Measurements from ENCODE around the gene EBPL.

GRCh38 chr13:49636705-49637104 is 54.6 kb downstream of the EBPL start:
- TF ChIP-seq, protein P1, sequence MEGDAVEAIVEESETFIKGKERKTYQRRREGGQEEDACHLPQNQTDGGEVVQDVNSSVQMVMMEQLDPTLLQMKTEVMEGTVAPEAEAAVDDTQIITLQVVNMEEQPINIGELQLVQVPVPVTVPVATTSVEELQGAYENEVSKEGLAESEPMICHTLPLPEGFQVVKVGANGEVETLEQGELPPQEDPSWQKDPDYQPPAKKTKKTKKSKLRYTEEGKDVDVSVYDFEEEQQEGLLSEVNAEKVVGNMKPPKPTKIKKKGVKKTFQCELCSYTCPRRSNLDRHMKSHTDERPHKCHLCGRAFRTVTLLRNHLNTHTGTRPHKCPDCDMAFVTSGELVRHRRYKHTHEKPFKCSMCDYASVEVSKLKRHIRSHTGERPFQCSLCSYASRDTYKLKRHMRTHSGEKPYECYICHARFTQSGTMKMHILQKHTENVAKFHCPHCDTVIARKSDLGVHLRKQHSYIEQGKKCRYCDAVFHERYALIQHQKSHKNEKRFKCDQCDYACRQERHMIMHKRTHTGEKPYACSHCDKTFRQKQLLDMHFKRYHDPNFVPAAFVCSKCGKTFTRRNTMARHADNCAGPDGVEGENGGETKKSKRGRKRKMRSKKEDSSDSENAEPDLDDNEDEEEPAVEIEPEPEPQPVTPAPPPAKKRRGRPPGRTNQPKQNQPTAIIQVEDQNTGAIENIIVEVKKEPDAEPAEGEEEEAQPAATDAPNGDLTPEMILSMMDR (IDR thresholded peaks at IDR 0.05; ENCODE audit: low read depth, low read length) = no peak
- no peak for TF ChIP-seq POLR2A (IDR thresholded peaks at IDR 0.05; ENCODE audit: extremely low read depth, insufficient read length)
- TF ChIP-seq MAX (IDR thresholded peaks at IDR 0.05; ENCODE audit: low read depth, low read length) = no peak
